HepG2 (cell line): ENCODE results near the gene MYO5B. TPM values are rescaled to one million over a fixed set of nuclear protein-coding genes. Genes with fewer than 3 reads are reported as not detected.
"Not testable (repeated sequence)": the region's sequence is repeated elsewhere in the genome, so short reads cannot be mapped to it uniquely, and the experiment has no call there.

Experiments
- ATAC-seq: fragments of 200-7000 bp; cut with Tn5 transposase; 3 replicates; pipeline ENCODE4 v1.9.1; 2020; ENCODE audit warnings: mild to moderate bottlenecking, moderate library complexity
- BruUV-seq: library from RNA; stranded (reverse); fragments of 400-500 nt; replicated peaks from 2 replicates; lab custom pipeline; 2021; lab: Mats Ljungman, UMichigan
- CTCF ChIA-PET: fragments of 300-600 bp; formaldehyde crosslinking; extraction: SDS; loops from one replicate; lab custom pipeline; 2021; ENCODE audit warnings: low total read pairs, inconsistent platforms, low intra/inter-chr PET ratio; lab: Yijun Ruan, JAX
- POLR2A ChIA-PET: fragments of 350-600 bp; sonication (Branson Sonifier 250); formaldehyde crosslinking; loops from one replicate; lab custom pipeline; 2020; ENCODE audit warnings: antibody characterized with exemption, inconsistent platforms; lab: Yijun Ruan, JAX
- DNase-seq: peaks from one replicate; pipeline ENCODE4 v3.0.0-alpha.2; 2015; ENCODE audit warnings: low spot score
- FAIRE-seq: peaks from 3 replicates; lab custom pipeline; 2011; peaks lifted over from hg19 to GRCh38; lab: Jason Lieb, UNC
- H2AFZ ChIP-seq: one replicate; pipeline ENCODE4 v1.6.1; 2011; ENCODE audit warnings: low read length, inconsistent platforms
- H3K27ac ChIP-seq: fragments of 300-600 bp; 3 replicates; pipeline ENCODE4 v1.8.0; 2011; ENCODE audit warnings: mixed run types, mild to moderate bottlenecking, mixed read lengths, low read length, inconsistent platforms; ENCODE audit not compliant: insufficient read depth; ENCODE audit errors: extremely low read length
- H3K27me3 ChIP-seq, 2 experiments: fragments of 200-600 bp in 1 of 2; 2 replicates in 1 of 2; 3 replicates in 1 of 2; pipeline versions ENCODE4 v1.6.0 to v1.8.0; 2011; ENCODE audit warnings: low read length in 2 of 2, mild to moderate bottlenecking in 2 of 2, moderate library complexity in 2 of 2, inconsistent platforms in 1 of 2; ENCODE audit not compliant: insufficient read depth in 2 of 2, control insufficient read depth in 1 of 2
- H3K36me3 ChIP-seq, 2 experiments: fragments of 200-600 bp in 1 of 2; replicated peaks in 1 of 2; 2 replicates in 1 of 2; 3 replicates in 1 of 2; pipeline versions ENCODE4 v1.5.1 to v1.8.0; 2011; ENCODE audit warnings: low read length in 2 of 2, inconsistent platforms in 1 of 2; ENCODE audit not compliant: insufficient read depth in 2 of 2, control insufficient read depth in 1 of 2
- H3K4me1 ChIP-seq: 2 replicates; pipeline ENCODE4 v1.5.1; 2012; ENCODE audit warnings: low read length, inconsistent platforms; ENCODE audit not compliant: insufficient read depth
- H3K4me2 ChIP-seq: 2 replicates; pipeline ENCODE4 v1.6.0; 2011; ENCODE audit warnings: low read depth, low read length, inconsistent platforms
- H3K4me3 ChIP-seq, 3 experiments: fragments of 200-600 bp in 1 of 3; sonication (generic), shearing (Covaris generic) in 1 of 3; replicated peaks in 1 of 3; 2 replicates each; pipeline ENCODE4 v1.5.1; 2011 to 2016; ENCODE audit warnings: low read length in 3 of 3, inconsistent platforms in 2 of 3, low read depth in 2 of 3, mild to moderate bottlenecking in 2 of 3, control low read depth in 1 of 3, mixed read lengths in 1 of 3; ENCODE audit not compliant: insufficient read depth in 1 of 3
- H3K79me2 ChIP-seq: one replicate; pipeline ENCODE4 v1.6.1; 2011; ENCODE audit warnings: low read length, inconsistent platforms; ENCODE audit not compliant: insufficient read depth
- H3K9ac ChIP-seq: 2 replicates; pipeline ENCODE4 v1.6.0; 2011; ENCODE audit warnings: mild to moderate bottlenecking, low read depth, low read length, inconsistent platforms; ENCODE audit not compliant: insufficient read depth
- H3K9me3 ChIP-seq: 2 replicates; pipeline ENCODE4 v1.5.1; 2012; ENCODE audit warnings: mild to moderate bottlenecking, low read length
- H4K20me1 ChIP-seq: 2 replicates; pipeline ENCODE4 v1.6.0; 2011; ENCODE audit warnings: inconsistent platforms, mild to moderate bottlenecking, low read length, moderate library complexity; ENCODE audit not compliant: insufficient read depth
- AGO2 ChIP-seq: fragments of 200-400 bp; formaldehyde crosslinking; optimal IDR thresholded peaks from 2 replicates; pipeline ENCODE3; 2017; ENCODE audit warnings: mild to moderate bottlenecking, low read depth, low read length, moderate library complexity
- BRCA1 ChIP-seq: sonication (generic); formaldehyde crosslinking; IDR thresholded peaks from 2 replicates; pipeline ENCODE4 v1.4.0; 2020; ENCODE audit warnings: missing genetic modification reagents
- CEBPB ChIP-seq: IDR thresholded peaks from 2 replicates; pipeline ENCODE4 v1.6.1; 2011; ENCODE audit warnings: low read depth, low read length, improper control_type of control experiment, borderline replicate concordance
- GABPB1 ChIP-seq: IDR thresholded peaks from 2 replicates; pipeline ENCODE4 v1.6.1; 2016; ENCODE audit warnings: mild to moderate bottlenecking, missing genetic modification reagents, moderate library complexity, missing compliant biosample characterization
- GZF1 ChIP-seq: sonication (generic); formaldehyde crosslinking; IDR thresholded peaks from 2 replicates; pipeline ENCODE4 v1.5.1; 2020; ENCODE audit warnings: mild to moderate bottlenecking, missing genetic modification reagents
- PHB2 ChIP-seq: fragments of 450-650 bp; IDR thresholded peaks from 2 replicates; pipeline ENCODE4 v1.6.1; 2018; ENCODE audit not compliant: partially characterized antibody
- PREB ChIP-seq: sonication (generic); formaldehyde crosslinking; IDR thresholded peaks from 2 replicates; pipeline ENCODE4 v1.4.0; 2020; ENCODE audit warnings: missing genetic modification reagents
- TBX3 ChIP-seq: fragments of 450-650 bp; IDR thresholded peaks from 2 replicates; pipeline ENCODE4 v1.6.1; 2017; ENCODE audit warnings: antibody characterized with exemption, mild to moderate bottlenecking, inconsistent platforms, borderline replicate concordance
- ZNF230 ChIP-seq: sonication (generic); formaldehyde crosslinking; IDR thresholded peaks from 2 replicates; pipeline ENCODE4 v1.4.0; 2020; ENCODE audit warnings: mild to moderate bottlenecking, missing genetic modification reagents
- ZNF512B ChIP-seq: sonication (generic); formaldehyde crosslinking; IDR thresholded peaks from 2 replicates; pipeline ENCODE4 v1.5.1; 2020; ENCODE audit warnings: missing genetic modification reagents, mild to moderate bottlenecking, borderline replicate concordance
- ZNF543 ChIP-seq: sonication (generic); formaldehyde crosslinking; IDR thresholded peaks from 2 replicates; pipeline ENCODE4 v1.4.0; 2020; ENCODE audit warnings: mild to moderate bottlenecking, missing genetic modification reagents
- ZNF547 ChIP-seq: sonication (generic); formaldehyde crosslinking; IDR thresholded peaks from 2 replicates; pipeline ENCODE4 v1.5.1; 2020; ENCODE audit warnings: mild to moderate bottlenecking, missing genetic modification reagents
- ZNF569 ChIP-seq: sonication (generic); formaldehyde crosslinking; IDR thresholded peaks from 2 replicates; pipeline ENCODE4 v1.5.0; 2020; ENCODE audit warnings: mild to moderate bottlenecking, missing genetic modification reagents, moderate library complexity, borderline replicate concordance
- ZSCAN22 ChIP-seq: sonication (generic); formaldehyde crosslinking; IDR thresholded peaks from 2 replicates; pipeline ENCODE4 v1.4.0; 2020; ENCODE audit warnings: mild to moderate bottlenecking, missing genetic modification reagents
- WGBS: methylation state at CpG from one replicate; pipeline ENCODE4 v1.1.6; 2017; ENCODE audit warnings: low lambda C conversion rate; 5-methylcytosine and 5-hydroxymethylcytosine counted together
- in situ Hi-C: cut with HindIII; loops from 2 replicates; pipeline ENCODE4 v1.10.0; 2017; ENCODE audit warnings: low pct_unique_long_range_greater_than_20kb; ENCODE audit not compliant: extremely low pct_ligation_motif_present
- intact Hi-C: fragments of 100-400 bp; cut with micrococcal nuclease; formaldehyde crosslinking; loops from one replicate; pipeline ENCODE4 v1.10.0; 2022; ENCODE audit not compliant: unreplicated experiment
- polyA plus RNA-seq, 8 experiments: library from polyadenylated mRNA; depleted of rRNA in 3 of 8; stranded (reverse) in 7 of 8; unstranded in 1 of 8; fragments of >200 nt; fragmentation: Illumina TruSeq in 4 of 8; extraction: Trizol in 4 of 8; gene quantifications; 2 replicates each; pipeline versions ENCODE4 v1.2.1 to v1.2.3, GENCODE V29; 2011 to 2016; ENCODE audit warnings: low read depth in 4 of 8, missing spikeins in 1 of 8, mixed read lengths in 1 of 8; ENCODE audit not compliant: insufficient read depth in 1 of 8
- total RNA-seq, 5 experiments: library from RNA; depleted of rRNA; stranded (reverse); fragments of >200 nt; fragmentation: Illumina TruSeq; extraction: Trizol; gene quantifications; 2 replicates each; pipeline ENCODE4 v1.2.3, GENCODE V29; 2016; ENCODE audit warnings: low read depth in 1 of 5
- TF ChIP-seq, protein P1 (sequence below): sonication (generic); formaldehyde crosslinking; IDR thresholded peaks from 2 replicates; pipeline ENCODE4 v1.8.1; 2023; ENCODE audit warnings: mild to moderate bottlenecking, missing genetic modification reagents, borderline replicate concordance

MYO5B gene
- total and polyA plus RNA-seq, 2 of the 13 experiments (the other 11 are each of a cell fraction or from before 2014, with no cell fraction given), result 13.1 to 24.0 TPM

GRCh38 chr18:49784427-49785185 is 410.3 kb downstream of the MYO5B start:
- WGBS, result 91% methylated on average over 1 of the region's 1 CpG
- no peak for DNase-seq
- Histone ChIP-seq H3K9me3 (no peaks in the 10 kb centered on the region), H4K20me1 (no peaks in the 10 kb centered on the region), H3K27me3 (no peaks in the 10 kb centered on the region), H3K4me1 (peaks cover 10% of the 10 kb centered on the region; the same call in 1 of the 2 replicates), H3K27ac (no peak overlapping the region), H3K9ac (no peak overlapping the region), H2AFZ (no peak overlapping the region), H3K36me3 (peaks cover 2 to 42% of the 10 kb centered on the region in 2 experiments; a peak in 3 of 5 replicates), H3K4me3 (no peak overlapping the region), H3K79me2 (no peaks in the 10 kb centered on the region), H3K4me2 (no peak overlapping the region)
- FAIRE-seq, result no peak
- TF ChIP-seq ZNF569 (no peak), PHB2 (no peak), AGO2 (no peak), ZNF512B (CRISPR knock-in tag) (no peak), ZNF543 (CRISPR knock-in tag) (no peak), GABPB1 (CRISPR knock-in tag) (no peak), CEBPB (no peak), PREB (CRISPR knock-in tag) (no peak), ZSCAN22 (CRISPR knock-in tag) (no peak), ZNF230 (CRISPR knock-in tag) (no peak), ZNF547 (CRISPR knock-in tag) (no peak), BRCA1 (no peak), GZF1 (CRISPR knock-in tag) (no peak), TBX3 (no peak)
- TF ChIP-seq, protein P1, sequence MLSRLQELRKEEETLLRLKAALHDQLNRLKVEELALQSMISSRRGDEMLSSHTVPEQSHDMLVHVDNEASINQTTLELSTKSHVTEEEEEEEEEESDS (CRISPR knock-in tag), result no peak
- no peak for ATAC-seq
- ChIA-PET POLR2A (interaction anchor here (0.7 to 2.3 kb wide), 2 partner anchors 29 to 74 kb away, joined by 3 to 5 read pairs; no protein-coding TSS in a partner anchor), CTCF (no interaction called here)
- in situ Hi-C loops (no loop called here), intact Hi-C loops (loop anchor here (5.0 kb wide), 1 partner anchor 73 kb away; no protein-coding TSS in a partner anchor)
- no TSS peak for BruUV-seq

DNA sequence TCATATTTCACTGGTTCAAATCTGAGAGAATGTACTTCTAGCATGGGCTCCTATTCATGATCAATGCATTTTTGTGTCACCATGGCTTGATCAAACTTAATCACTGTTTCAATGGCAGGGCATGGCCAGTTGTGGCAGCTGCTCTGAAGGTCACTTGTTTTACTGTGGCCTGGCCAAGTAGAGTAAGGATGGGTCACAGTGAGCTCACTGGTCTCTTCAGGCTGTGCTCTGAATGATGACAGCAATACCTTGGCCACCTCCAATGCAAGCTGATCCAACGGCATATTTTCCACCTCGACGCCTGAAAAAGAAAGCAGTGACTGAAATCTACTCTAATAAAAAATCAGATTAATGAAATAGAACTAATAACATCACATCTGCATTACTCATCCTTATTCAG is 411.3 kb downstream of the MYO5B start:
- H3K36me3 ChIP-seq, result peaks cover 2 to 33% of the 10 kb centered on the region in 2 experiments; a peak in 3 of 5 replicates
- H3K27ac ChIP-seq, intact Hi-C loops, H3K9me3 ChIP-seq, H3K4me2 ChIP-seq, H3K27me3 ChIP-seq, H3K4me1 ChIP-seq, in situ Hi-C loops, H3K9ac ChIP-seq, BruUV-seq, FAIRE-seq, H3K4me3 ChIP-seq, H4K20me1 ChIP-seq, H3K79me2 ChIP-seq, H2AFZ ChIP-seq, DNase-seq, ATAC-seq, CTCF ChIA-PET: not testable (repeated sequence)
- POLR2A ChIA-PET, result interaction anchor here (2.3 kb wide), 1 partner anchor 75 kb away, joined by 5 read pairs; no protein-coding TSS in a partner anchor
- WGBS, result 95% methylated on average over 3 of the region's 3 CpGs
